A549 (cell line): ENCODE results near the gene UGT1A3. TPM values are rescaled to one million over a fixed set of nuclear protein-coding genes. Genes with fewer than 3 reads are reported as not detected.

Source experiments
- ATAC-seq, 2 experiments: fragments of 200-7000 bp in 1 of 2; fragments of >200 bp in 1 of 2; cut with Nextera tagmentation in 1 of 2; cut with Tn5 transposase in 1 of 2; 3 replicates each; pipeline versions ENCODE4 v1.8.0 to v1.9.1; 2018 to 2020; ENCODE audit warnings: mild to moderate bottlenecking in 1 of 2, moderate library complexity in 1 of 2
- CTCF ChIA-PET: fragments of 300-600 bp; sonication (Branson Sonifier 250); formaldehyde crosslinking; extraction: SDS; loops from one replicate; lab custom pipeline; 2021; ENCODE audit warnings: antibody characterized with exemption, inconsistent platforms; lab: Yijun Ruan, JAX
- POLR2A ChIA-PET: fragments of 350-600 bp; formaldehyde crosslinking; extraction: SDS; loops from one replicate; lab custom pipeline; 2021; ENCODE audit warnings: antibody characterized with exemption, inconsistent platforms; lab: Yijun Ruan, JAX
- DNase-seq, 2 experiments: peaks; one replicate each; pipeline versions ENCODE4 v3.0.0 to v3.0.0-alpha.2; 2011 to 2016; ENCODE audit warnings: low read depth in 1 of 2, low spot score in 1 of 2
- FAIRE-seq: peaks from 2 replicates; lab custom pipeline; 2011; peaks lifted over from hg19 to GRCh38; lab: Jason Lieb, UNC
- H3K27ac ChIP-seq, 2 experiments: fragments of >200 bp; sonication (Bioruptor Twin); formaldehyde crosslinking; 3 replicates each; pipeline ENCODE4 v1.5.1; 2016 to 2017
- H3K4me1 ChIP-seq: fragments of >200 bp; sonication (Bioruptor Twin); formaldehyde crosslinking; 3 replicates; pipeline ENCODE4 v1.6.1; 2016
- H3K4me2 ChIP-seq: fragments of >200 bp; sonication (Bioruptor Twin); formaldehyde crosslinking; 3 replicates; pipeline ENCODE4 v1.6.1; 2016
- H3K4me3 ChIP-seq: fragments of >200 bp; sonication (Bioruptor Twin); formaldehyde crosslinking; 3 replicates; pipeline ENCODE4 v1.5.1; 2016
- H3K9me3 ChIP-seq: fragments of >200 bp; sonication (Bioruptor Twin); formaldehyde crosslinking; 3 replicates; pipeline ENCODE4 v1.6.1; 2016
- BCL3 ChIP-seq: fragments of >200 bp; sonication (Bioruptor Twin); formaldehyde crosslinking; IDR thresholded peaks from 3 replicates; pipeline ENCODE4 v1.6.1; 2016
- BHLHE40 ChIP-seq: IDR thresholded peaks from 2 replicates; pipeline ENCODE4 v1.6.1; 2012; ENCODE audit warnings: low read depth, low read length, inconsistent platforms
- CBX8 ChIP-seq: fragments of 200-600 bp; sonication (generic); IDR thresholded peaks from 2 replicates; pipeline ENCODE4 v1.6.1; 2016
- CEBPB ChIP-seq, 2 experiments: fragments of >200 bp in 1 of 2; sonication (Bioruptor Twin) in 1 of 2; formaldehyde crosslinking in 1 of 2; IDR thresholded peaks; 2 replicates each; pipeline ENCODE4 v1.6.1; 2012 to 2016
- CHD2 ChIP-seq: fragments of 150-350 bp; IDR thresholded peaks from 2 replicates; pipeline ENCODE4 v1.6.1; 2014; ENCODE audit warnings: low read length; ENCODE audit not compliant: partially characterized antibody
- E2F6 ChIP-seq: IDR thresholded peaks from 2 replicates; pipeline ENCODE4 v1.6.1; 2012; ENCODE audit warnings: low read depth, borderline replicate concordance
- EHF ChIP-seq: fragments of 250-450 bp; sonication (Bioruptor Pico); IDR thresholded peaks from 2 replicates; pipeline ENCODE4 v1.5.0; 2020; ENCODE audit warnings: mild to moderate bottlenecking
- EHMT2 ChIP-seq: fragments of 200-600 bp; sonication (generic); IDR thresholded peaks from 2 replicates; pipeline ENCODE4 v1.6.1; 2016; ENCODE audit warnings: antibody characterized with exemption, low read depth, mild to moderate bottlenecking, moderate library complexity
- EP300 ChIP-seq, 2 experiments: fragments of >200 bp; sonication (Bioruptor Twin); formaldehyde crosslinking; IDR thresholded peaks; 2 replicates in 1 of 2; 3 replicates in 1 of 2; pipeline ENCODE4 v1.6.1; 2016 to 2017
- FOSB ChIP-seq: fragments of 250-450 bp; sonication (Bioruptor Pico); IDR thresholded peaks from 2 replicates; pipeline ENCODE4 v1.5.0; 2020; ENCODE audit warnings: mild to moderate bottlenecking, moderate library complexity
- FOXS1 ChIP-seq: fragments of 250-450 bp; sonication (Bioruptor Pico); IDR thresholded peaks from 2 replicates; pipeline ENCODE4 v1.5.0; 2020; ENCODE audit warnings: mild to moderate bottlenecking, moderate library complexity
- GATA3 ChIP-seq: IDR thresholded peaks from 2 replicates; pipeline ENCODE4 v1.6.1; 2012; ENCODE audit warnings: borderline replicate concordance
- HDAC2 ChIP-seq: fragments of 200-600 bp; sonication (generic); IDR thresholded peaks from 2 replicates; pipeline ENCODE4 v1.6.1; 2016
- HES2 ChIP-seq: fragments of >200 bp; sonication (Bioruptor Twin); formaldehyde crosslinking; IDR thresholded peaks from 2 replicates; pipeline ENCODE4 v1.6.1; 2016
- HEYL ChIP-seq: fragments of 250-450 bp; sonication (Bioruptor Pico); IDR thresholded peaks from 2 replicates; pipeline ENCODE4 v1.8.0; 2021; ENCODE audit warnings: mild to moderate bottlenecking, moderate library complexity
- HMGXB4 ChIP-seq: fragments of 250-450 bp; sonication (Bioruptor Pico); IDR thresholded peaks from 2 replicates; pipeline ENCODE4 v1.5.0; 2021; ENCODE audit warnings: mild to moderate bottlenecking, moderate library complexity, borderline replicate concordance
- HOXB13 ChIP-seq: fragments of 250-450 bp; sonication (Bioruptor Pico); IDR thresholded peaks from 2 replicates; pipeline ENCODE4 v1.5.0; 2020; ENCODE audit warnings: low read depth, mild to moderate bottlenecking, moderate library complexity
- HOXB5 ChIP-seq: fragments of 250-450 bp; sonication (Bioruptor Pico); IDR thresholded peaks from 2 replicates; pipeline ENCODE4 v1.5.0; 2020; ENCODE audit warnings: mild to moderate bottlenecking, moderate library complexity
- JUN ChIP-seq, 2 experiments: fragments of >200 bp; sonication (Bioruptor Twin); formaldehyde crosslinking; IDR thresholded peaks; 2 replicates in 1 of 2; 3 replicates in 1 of 2; pipeline ENCODE4 v1.6.1; 2016 to 2017
- KDM1A ChIP-seq: fragments of 200-600 bp; sonication (generic); IDR thresholded peaks from 2 replicates; pipeline ENCODE4 v1.6.1; 2016; ENCODE audit warnings: low read depth, mild to moderate bottlenecking
- MYC ChIP-seq: IDR thresholded peaks from 2 replicates; pipeline ENCODE4 v1.6.1; 2012; ENCODE audit warnings: mild to moderate bottlenecking, inconsistent platforms, low read length, improper control_type of control experiment, borderline replicate concordance
- NFE2L2 ChIP-seq: fragments of 150-350 bp; conservative IDR thresholded peaks from 2 replicates; pipeline ENCODE4 v1.6.1; 2014; ENCODE audit warnings: low read length
- PHF8 ChIP-seq: fragments of 200-600 bp; sonication (generic); IDR thresholded peaks from 2 replicates; pipeline ENCODE4 v1.6.1; 2016; ENCODE audit warnings: low read depth, mild to moderate bottlenecking, antibody characterized with exemption, moderate library complexity, borderline replicate concordance
- POLR2AphosphoS2 ChIP-seq: conservative IDR thresholded peaks from 2 replicates; pipeline ENCODE4 v1.6.1; 2012; ENCODE audit warnings: low read length, improper control_type of control experiment, inconsistent platforms
- RAD21 ChIP-seq, 2 experiments: fragments of >200 bp in 1 of 2; sonication (Bioruptor Twin) in 1 of 2; formaldehyde crosslinking in 1 of 2; IDR thresholded peaks in 1 of 2; conservative IDR thresholded peaks in 1 of 2; 2 replicates in 1 of 2; 3 replicates in 1 of 2; pipeline ENCODE4 v1.6.1; 2012 to 2018; ENCODE audit warnings: inconsistent platforms in 1 of 2
- RARB ChIP-seq: fragments of 250-450 bp; sonication (Bioruptor Pico); IDR thresholded peaks from 2 replicates; pipeline ENCODE4 v1.8.0; 2021; ENCODE audit warnings: mild to moderate bottlenecking, moderate library complexity
- RFX5 ChIP-seq: fragments of 450-650 bp; IDR thresholded peaks from 2 replicates; pipeline ENCODE4 v1.7.1; 2014; ENCODE audit warnings: antibody characterized with exemption, mild to moderate bottlenecking, moderate library complexity
- RNF2 ChIP-seq: fragments of 200-600 bp; sonication (generic); IDR thresholded peaks from 2 replicates; pipeline ENCODE4 v1.6.1; 2016; ENCODE audit warnings: low read depth, mild to moderate bottlenecking, antibody characterized with exemption, moderate library complexity, borderline replicate concordance
- TP53 ChIP-seq: fragments of 250-450 bp; sonication (Bioruptor Pico); IDR thresholded peaks from 2 replicates; pipeline ENCODE4 v1.5.0; 2021; ENCODE audit warnings: mild to moderate bottlenecking, moderate library complexity
- ZC3H11A ChIP-seq: fragments of 450-650 bp; IDR thresholded peaks from 2 replicates; pipeline ENCODE4 v1.6.1; 2014; ENCODE audit warnings: antibody characterized with exemption, mild to moderate bottlenecking
- ZFP36 ChIP-seq: fragments of 450-650 bp; IDR thresholded peaks from 2 replicates; pipeline ENCODE4 v1.6.1; 2014; ENCODE audit warnings: borderline replicate concordance; ENCODE audit not compliant: partially characterized antibody
- ZNF302 ChIP-seq: fragments of 250-450 bp; sonication (Bioruptor Pico); IDR thresholded peaks from 2 replicates; pipeline ENCODE4 v1.9.0; 2021; ENCODE audit warnings: inconsistent platforms, mild to moderate bottlenecking, moderate library complexity
- WGBS: methylation state at CpG from one replicate; pipeline ENCODE4 v1.1.6; 2017; ENCODE audit errors: missing lambda C conversion rate; 5-methylcytosine and 5-hydroxymethylcytosine counted together
- polyA plus RNA-seq, 4 experiments: library from polyadenylated mRNA; depleted of rRNA in 3 of 4; stranded (reverse); fragments of >200 nt; fragmentation: RNase III in 1 of 4; extraction: RNeasy Plus Mini Kit Qiagen cat#74134 plus additional on column Dnase treatment in 1 of 4; gene quantifications; 2 replicates in 3 of 4; 3 replicates in 1 of 4; pipeline ENCODE4 v1.2.3, GENCODE V29; 2011 to 2017
- TF ChIP-seq, protein P1 (sequence below): fragments of 150-350 bp; IDR thresholded peaks from 2 replicates; pipeline ENCODE4 v1.6.1; 2014; ENCODE audit warnings: low read depth, mild to moderate bottlenecking, low read length
- TF ChIP-seq, protein P2 (sequence below): fragments of >200 bp; sonication (Bioruptor Twin); formaldehyde crosslinking; IDR thresholded peaks from 3 replicates; pipeline ENCODE4 v1.5.1; 2016
- TF ChIP-seq, protein P3 (sequence below): fragments of 450-650 bp; IDR thresholded peaks from 2 replicates; pipeline ENCODE4 v1.6.1; 2014; ENCODE audit warnings: antibody characterized with exemption

The UGT1A3 gene
- polyA plus RNA-seq, 2 of the 4 experiments (the other 2 are of a cell fraction), result 0.23 to 0.39 TPM

- Histone ChIP-seq H3K4me2 (peak overlapping the region; percentile 52), H3K4me3 (no peak overlapping the region), H3K4me1 (peaks cover 48% of the 10 kb centered on the region), H3K27ac (peak overlapping the region; percentile 83 to 91), H3K9me3 (peaks cover 4% of the 10 kb centered on the region; the same call in 2 of the 3 replicates)
- DNase-seq (peak in 1 of 2 experiments; percentile 66), FAIRE-seq (no peak), ATAC-seq (peak; percentile 43 to 73; a peak in 3 of 6 replicates)
- POLR2A ChIA-PET, result interaction anchor here (1.4 kb wide), 1 partner anchor 68 kb away, joined by 8 read pairs; no protein-coding TSS in a partner anchor
- 13% methylated on average over 7 of the region's 7 CpGs for WGBS
- CTCF ChIA-PET, result interaction anchor here (1.1 to 1.2 kb wide), 2 partner anchors 68 to 315 kb away, joined by 3 read pairs; no protein-coding TSS in a partner anchor
- TF ChIP-seq RARB, result no peak
- TF ChIP-seq BCL3, result no peak
- no peak for TF ChIP-seq EHMT2
- TF ChIP-seq E2F6, result no peak
- TF ChIP-seq ZFP36, result no peak
- TF ChIP-seq EHF (CRISPR knock-in tag), result no peak
- no peak; a peak in 1 of 4 replicates for TF ChIP-seq CEBPB (IDR thresholded peaks at IDR 0.05)
- TF ChIP-seq ZC3H11A, result no peak
- no peak for TF ChIP-seq CHD2
- TF ChIP-seq HDAC2, result no peak
- no peak for TF ChIP-seq HOXB13
- TF ChIP-seq HEYL (CRISPR knock-in tag), result no peak
- no peak for TF ChIP-seq ZNF302
- TF ChIP-seq NFE2L2, result no peak
- TF ChIP-seq, protein P1, sequence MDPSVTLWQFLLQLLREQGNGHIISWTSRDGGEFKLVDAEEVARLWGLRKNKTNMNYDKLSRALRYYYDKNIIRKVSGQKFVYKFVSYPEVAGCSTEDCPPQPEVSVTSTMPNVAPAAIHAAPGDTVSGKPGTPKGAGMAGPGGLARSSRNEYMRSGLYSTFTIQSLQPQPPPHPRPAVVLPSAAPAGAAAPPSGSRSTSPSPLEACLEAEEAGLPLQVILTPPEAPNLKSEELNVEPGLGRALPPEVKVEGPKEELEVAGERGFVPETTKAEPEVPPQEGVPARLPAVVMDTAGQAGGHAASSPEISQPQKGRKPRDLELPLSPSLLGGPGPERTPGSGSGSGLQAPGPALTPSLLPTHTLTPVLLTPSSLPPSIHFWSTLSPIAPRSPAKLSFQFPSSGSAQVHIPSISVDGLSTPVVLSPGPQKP, result no peak
- TF ChIP-seq TP53 (CRISPR knock-in tag), result no peak
- TF ChIP-seq FOSB, result no peak
- no peak for TF ChIP-seq KDM1A
- TF ChIP-seq, protein P2, sequence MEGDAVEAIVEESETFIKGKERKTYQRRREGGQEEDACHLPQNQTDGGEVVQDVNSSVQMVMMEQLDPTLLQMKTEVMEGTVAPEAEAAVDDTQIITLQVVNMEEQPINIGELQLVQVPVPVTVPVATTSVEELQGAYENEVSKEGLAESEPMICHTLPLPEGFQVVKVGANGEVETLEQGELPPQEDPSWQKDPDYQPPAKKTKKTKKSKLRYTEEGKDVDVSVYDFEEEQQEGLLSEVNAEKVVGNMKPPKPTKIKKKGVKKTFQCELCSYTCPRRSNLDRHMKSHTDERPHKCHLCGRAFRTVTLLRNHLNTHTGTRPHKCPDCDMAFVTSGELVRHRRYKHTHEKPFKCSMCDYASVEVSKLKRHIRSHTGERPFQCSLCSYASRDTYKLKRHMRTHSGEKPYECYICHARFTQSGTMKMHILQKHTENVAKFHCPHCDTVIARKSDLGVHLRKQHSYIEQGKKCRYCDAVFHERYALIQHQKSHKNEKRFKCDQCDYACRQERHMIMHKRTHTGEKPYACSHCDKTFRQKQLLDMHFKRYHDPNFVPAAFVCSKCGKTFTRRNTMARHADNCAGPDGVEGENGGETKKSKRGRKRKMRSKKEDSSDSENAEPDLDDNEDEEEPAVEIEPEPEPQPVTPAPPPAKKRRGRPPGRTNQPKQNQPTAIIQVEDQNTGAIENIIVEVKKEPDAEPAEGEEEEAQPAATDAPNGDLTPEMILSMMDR, result no peak
- TF ChIP-seq MYC, result no peak
- no peak for TF ChIP-seq CBX8
- TF ChIP-seq RAD21 (conservative IDR thresholded peaks at IDR 0.05 in 1 of 2, IDR thresholded peaks at IDR 0.05 in 1 of 2), result 0 out of 5 replicates have a peak, but pooled peaks of 1 of the 2 experiments have one; percentile 17
- TF ChIP-seq PHF8, result no peak
- TF ChIP-seq GATA3, result peak; percentile 41; the same call in 1 of the 2 replicates
- TF ChIP-seq HOXB5, result no peak
- TF ChIP-seq EP300 (IDR thresholded peaks at IDR 0.05), result peak; percentile 8 to 74; a peak in 2 of 5 replicates
- TF ChIP-seq FOXS1 (CRISPR knock-in tag), result no peak
- TF ChIP-seq, protein P3, sequence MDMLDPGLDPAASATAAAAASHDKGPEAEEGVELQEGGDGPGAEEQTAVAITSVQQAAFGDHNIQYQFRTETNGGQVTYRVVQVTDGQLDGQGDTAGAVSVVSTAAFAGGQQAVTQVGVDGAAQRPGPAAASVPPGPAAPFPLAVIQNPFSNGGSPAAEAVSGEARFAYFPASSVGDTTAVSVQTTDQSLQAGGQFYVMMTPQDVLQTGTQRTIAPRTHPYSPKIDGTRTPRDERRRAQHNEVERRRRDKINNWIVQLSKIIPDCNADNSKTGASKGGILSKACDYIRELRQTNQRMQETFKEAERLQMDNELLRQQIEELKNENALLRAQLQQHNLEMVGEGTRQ, result no peak
- TF ChIP-seq RNF2, result no peak
- TF ChIP-seq RFX5, result no peak
- TF ChIP-seq POLR2AphosphoS2, result no peak
- no peak for TF ChIP-seq HES2
- TF ChIP-seq HMGXB4 (CRISPR knock-in tag), result no peak
- 0 out of 5 replicates have a peak, but pooled peaks of 1 of the 2 experiments have one; percentile 31 for TF ChIP-seq JUN (IDR thresholded peaks at IDR 0.05)
- TF ChIP-seq BHLHE40, result no peak
These were observed 35.4 kb downstream of the UGT1A3 start for GRCh38 chr2:233764264-233764663.
